ENCODE measurements around the gene PDE9A. TPM values are rescaled to one million over a fixed set of nuclear protein-coding genes. Genes with fewer than 3 reads are reported as not detected.

The PDE9A gene
- total RNA-seq, 1 experiment from 2014 or later = 44.8 TPM

- TF ChIP-seq ERG (CRISPR knock-in tag; IDR thresholded peaks at IDR 0.05) = no peak
These were observed 85.9 kb downstream of the PDE9A start (continued) for GRCh38 chr21:42739061-42739931.

GRCh38 chr21:42740405-42740909 is 87.0 kb downstream of the PDE9A start:
- Mint-ChIP-seq H3K27me3 (ENCODE audit: low read depth) (no peaks in the 10 kb centered on the region), H3K27ac (no peak overlapping the region), H3K4me1 (peaks cover 11% of the 10 kb centered on the region), H3K9me3 (no peaks in the 10 kb centered on the region), H3K4me3 (no peak overlapping the region), H3K36me3 (peaks cover 16% of the 10 kb centered on the region)
- ATAC-seq (no peak), DNase-seq (ENCODE audit: low spot score) (no peak)
- ChIA-PET POLR2A (no interaction called here), CTCF (interaction anchor here (1.4 kb wide), 1 partner anchor 147 kb away, joined by 4 read pairs; no protein-coding TSS in a partner anchor)
- TF ChIP-seq, protein P1, sequence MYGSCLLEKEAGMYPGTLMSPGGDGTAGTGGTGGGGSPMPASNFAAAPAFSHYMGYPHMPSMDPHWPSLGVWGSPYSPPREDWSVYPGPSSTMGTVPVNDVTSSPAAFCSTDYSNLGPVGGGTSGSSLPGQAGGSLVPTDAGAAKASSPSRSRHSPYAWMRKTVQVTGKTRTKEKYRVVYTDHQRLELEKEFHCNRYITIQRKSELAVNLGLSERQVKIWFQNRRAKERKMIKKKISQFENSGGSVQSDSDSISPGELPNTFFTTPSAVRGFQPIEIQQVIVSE (CRISPR knock-in tag; IDR thresholded peaks at IDR 0.05; ENCODE audit: borderline replicate concordance) = no peak
- TF ChIP-seq OVOL2 (CRISPR knock-in tag; IDR thresholded peaks at IDR 0.05; ENCODE audit: borderline replicate concordance) = no peak
- TF ChIP-seq, protein P2, sequence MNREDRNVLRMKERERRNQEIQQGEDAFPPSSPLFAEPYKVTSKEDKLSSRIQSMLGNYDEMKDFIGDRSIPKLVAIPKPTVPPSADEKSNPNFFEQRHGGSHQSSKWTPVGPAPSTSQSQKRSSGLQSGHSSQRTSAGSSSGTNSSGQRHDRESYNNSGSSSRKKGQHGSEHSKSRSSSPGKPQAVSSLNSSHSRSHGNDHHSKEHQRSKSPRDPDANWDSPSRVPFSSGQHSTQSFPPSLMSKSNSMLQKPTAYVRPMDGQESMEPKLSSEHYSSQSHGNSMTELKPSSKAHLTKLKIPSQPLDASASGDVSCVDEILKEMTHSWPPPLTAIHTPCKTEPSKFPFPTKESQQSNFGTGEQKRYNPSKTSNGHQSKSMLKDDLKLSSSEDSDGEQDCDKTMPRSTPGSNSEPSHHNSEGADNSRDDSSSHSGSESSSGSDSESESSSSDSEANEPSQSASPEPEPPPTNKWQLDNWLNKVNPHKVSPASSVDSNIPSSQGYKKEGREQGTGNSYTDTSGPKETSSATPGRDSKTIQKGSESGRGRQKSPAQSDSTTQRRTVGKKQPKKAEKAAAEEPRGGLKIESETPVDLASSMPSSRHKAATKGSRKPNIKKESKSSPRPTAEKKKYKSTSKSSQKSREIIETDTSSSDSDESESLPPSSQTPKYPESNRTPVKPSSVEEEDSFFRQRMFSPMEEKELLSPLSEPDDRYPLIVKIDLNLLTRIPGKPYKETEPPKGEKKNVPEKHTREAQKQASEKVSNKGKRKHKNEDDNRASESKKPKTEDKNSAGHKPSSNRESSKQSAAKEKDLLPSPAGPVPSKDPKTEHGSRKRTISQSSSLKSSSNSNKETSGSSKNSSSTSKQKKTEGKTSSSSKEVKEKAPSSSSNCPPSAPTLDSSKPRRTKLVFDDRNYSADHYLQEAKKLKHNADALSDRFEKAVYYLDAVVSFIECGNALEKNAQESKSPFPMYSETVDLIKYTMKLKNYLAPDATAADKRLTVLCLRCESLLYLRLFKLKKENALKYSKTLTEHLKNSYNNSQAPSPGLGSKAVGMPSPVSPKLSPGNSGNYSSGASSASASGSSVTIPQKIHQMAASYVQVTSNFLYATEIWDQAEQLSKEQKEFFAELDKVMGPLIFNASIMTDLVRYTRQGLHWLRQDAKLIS (CRISPR knock-in tag; IDR thresholded peaks at IDR 0.05; ENCODE audit: borderline replicate concordance) = no peak

- TF ChIP-seq, protein P3, sequence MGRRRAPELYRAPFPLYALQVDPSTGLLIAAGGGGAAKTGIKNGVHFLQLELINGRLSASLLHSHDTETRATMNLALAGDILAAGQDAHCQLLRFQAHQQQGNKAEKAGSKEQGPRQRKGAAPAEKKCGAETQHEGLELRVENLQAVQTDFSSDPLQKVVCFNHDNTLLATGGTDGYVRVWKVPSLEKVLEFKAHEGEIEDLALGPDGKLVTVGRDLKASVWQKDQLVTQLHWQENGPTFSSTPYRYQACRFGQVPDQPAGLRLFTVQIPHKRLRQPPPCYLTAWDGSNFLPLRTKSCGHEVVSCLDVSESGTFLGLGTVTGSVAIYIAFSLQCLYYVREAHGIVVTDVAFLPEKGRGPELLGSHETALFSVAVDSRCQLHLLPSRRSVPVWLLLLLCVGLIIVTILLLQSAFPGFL (CRISPR knock-in tag; IDR thresholded peaks at IDR 0.05; ENCODE audit: borderline replicate concordance) = no peak
- TF ChIP-seq SOX15 (CRISPR knock-in tag; IDR thresholded peaks at IDR 0.05) = no peak
- TF ChIP-seq, protein P4, sequence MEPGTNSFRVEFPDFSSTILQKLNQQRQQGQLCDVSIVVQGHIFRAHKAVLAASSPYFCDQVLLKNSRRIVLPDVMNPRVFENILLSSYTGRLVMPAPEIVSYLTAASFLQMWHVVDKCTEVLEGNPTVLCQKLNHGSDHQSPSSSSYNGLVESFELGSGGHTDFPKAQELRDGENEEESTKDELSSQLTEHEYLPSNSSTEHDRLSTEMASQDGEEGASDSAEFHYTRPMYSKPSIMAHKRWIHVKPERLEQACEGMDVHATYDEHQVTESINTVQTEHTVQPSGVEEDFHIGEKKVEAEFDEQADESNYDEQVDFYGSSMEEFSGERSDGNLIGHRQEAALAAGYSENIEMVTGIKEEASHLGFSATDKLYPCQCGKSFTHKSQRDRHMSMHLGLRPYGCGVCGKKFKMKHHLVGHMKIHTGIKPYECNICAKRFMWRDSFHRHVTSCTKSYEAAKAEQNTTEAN (CRISPR knock-in tag; IDR thresholded peaks at IDR 0.05) = no peak
- TF ChIP-seq ZNF138 (CRISPR knock-in tag; conservative IDR thresholded peaks at IDR 0.05) = no peak
- no peak for TF ChIP-seq FOXP1 (CRISPR knock-in tag; IDR thresholded peaks at IDR 0.05; ENCODE audit: borderline replicate concordance)
- no peak for TF ChIP-seq CBFB (CRISPR knock-in tag; IDR thresholded peaks at IDR 0.05; ENCODE audit: low read depth)
- peaks cover 12% of the 10 kb centered on the region for H3K36me3 Mint-ChIP-seq
- H3K9me3 Mint-ChIP-seq = no peaks in the 10 kb centered on the region
- H3K27me3 Mint-ChIP-seq (ENCODE audit: low read depth) = no peaks in the 10 kb centered on the region
- ChIA-PET CTCF (interaction anchor here (1.4 kb wide), 1 partner anchor 148 kb away, joined by 4 read pairs; no protein-coding TSS in a partner anchor), POLR2A (no interaction called here)
- peak overlapping the region; percentile 82 for H3K27ac Mint-ChIP-seq
- ATAC-seq (no peak), DNase-seq (ENCODE audit: low spot score) (no peak)
- peaks cover 11% of the 10 kb centered on the region for H3K4me1 Mint-ChIP-seq
- no peak overlapping the region for H3K4me3 Mint-ChIP-seq
These were observed 87.6 kb downstream of the PDE9A start for GRCh38 chr21:42741066-42741465.

All from WTC11 (cell line).